WTC11 (cell line): ENCODE results near the gene CAMK2G.
"Not testable (repeated sequence)": the region's sequence is repeated elsewhere in the genome, so short reads cannot be mapped to it uniquely, and the experiment has no call there.

ENCODE experiments used
- ATF1 ChIP-seq: sonication (generic); formaldehyde crosslinking; IDR thresholded peaks from 2 replicates; pipeline ENCODE4 v1.8.1; 2023; ENCODE audit warnings: mild to moderate bottlenecking, moderate library complexity, missing genetic modification reagents
- ATF2 ChIP-seq: sonication (generic); formaldehyde crosslinking; IDR thresholded peaks from 2 replicates; pipeline ENCODE4 v1.8.1; 2022; ENCODE audit warnings: low read depth, missing genetic modification reagents, borderline replicate concordance
- ATF3 ChIP-seq: sonication (generic); formaldehyde crosslinking; conservative IDR thresholded peaks from 2 replicates; pipeline ENCODE4 v1.8.1; 2022; ENCODE audit warnings: mild to moderate bottlenecking, missing genetic modification reagents
- MYBL2 ChIP-seq: sonication (generic); formaldehyde crosslinking; IDR thresholded peaks from 2 replicates; pipeline ENCODE4 v1.8.1; 2023; ENCODE audit warnings: mild to moderate bottlenecking, moderate library complexity, missing genetic modification reagents
- NFYB ChIP-seq: sonication (generic); formaldehyde crosslinking; conservative IDR thresholded peaks from 2 replicates; pipeline ENCODE4 v1.8.0; 2022; ENCODE audit warnings: low read depth, missing genetic modification reagents
- SP1 ChIP-seq: sonication (generic); formaldehyde crosslinking; conservative IDR thresholded peaks from 2 replicates; pipeline ENCODE4 v1.8.1; 2022; ENCODE audit warnings: missing genetic modification reagents
- USF1 ChIP-seq: sonication (generic); formaldehyde crosslinking; IDR thresholded peaks from 2 replicates; pipeline ENCODE4 v1.8.0; 2022; ENCODE audit warnings: mild to moderate bottlenecking, missing genetic modification reagents
- USF2 ChIP-seq: sonication (generic); formaldehyde crosslinking; IDR thresholded peaks from 2 replicates; pipeline ENCODE4 v1.8.1; 2023; ENCODE audit warnings: mild to moderate bottlenecking, missing genetic modification reagents, moderate library complexity
- TF ChIP-seq, protein P1 (sequence below): fragments of 200-600 bp; IDR thresholded peaks from 2 replicates; pipeline ENCODE4 v1.8.0; 2022; ENCODE audit warnings: antibody characterized with exemption
- TF ChIP-seq, protein P2 (sequence below): sonication (generic); formaldehyde crosslinking; IDR thresholded peaks from 2 replicates; pipeline ENCODE4 v1.8.1; 2023; ENCODE audit warnings: mild to moderate bottlenecking, moderate library complexity, missing genetic modification reagents
- TF ChIP-seq, protein P3 (sequence below): sonication (generic); formaldehyde crosslinking; IDR thresholded peaks from 2 replicates; pipeline ENCODE4 v1.8.1; 2023; ENCODE audit warnings: mild to moderate bottlenecking, missing genetic modification reagents
- TF ChIP-seq, protein P4 (sequence below): sonication (generic); formaldehyde crosslinking; IDR thresholded peaks from 2 replicates; pipeline ENCODE4 v1.8.0; 2022; ENCODE audit warnings: mild to moderate bottlenecking, missing genetic modification reagents
- TF ChIP-seq, protein P5 (sequence below): sonication (generic); formaldehyde crosslinking; IDR thresholded peaks from 2 replicates; pipeline ENCODE4 v1.8.1; 2022; ENCODE audit warnings: low read depth, mild to moderate bottlenecking, moderate library complexity, missing genetic modification reagents, borderline replicate concordance

GRCh38 chr10:73890830-73891229, 16.5 kb upstream of the CAMK2G start:
- TF ChIP-seq, protein P1, sequence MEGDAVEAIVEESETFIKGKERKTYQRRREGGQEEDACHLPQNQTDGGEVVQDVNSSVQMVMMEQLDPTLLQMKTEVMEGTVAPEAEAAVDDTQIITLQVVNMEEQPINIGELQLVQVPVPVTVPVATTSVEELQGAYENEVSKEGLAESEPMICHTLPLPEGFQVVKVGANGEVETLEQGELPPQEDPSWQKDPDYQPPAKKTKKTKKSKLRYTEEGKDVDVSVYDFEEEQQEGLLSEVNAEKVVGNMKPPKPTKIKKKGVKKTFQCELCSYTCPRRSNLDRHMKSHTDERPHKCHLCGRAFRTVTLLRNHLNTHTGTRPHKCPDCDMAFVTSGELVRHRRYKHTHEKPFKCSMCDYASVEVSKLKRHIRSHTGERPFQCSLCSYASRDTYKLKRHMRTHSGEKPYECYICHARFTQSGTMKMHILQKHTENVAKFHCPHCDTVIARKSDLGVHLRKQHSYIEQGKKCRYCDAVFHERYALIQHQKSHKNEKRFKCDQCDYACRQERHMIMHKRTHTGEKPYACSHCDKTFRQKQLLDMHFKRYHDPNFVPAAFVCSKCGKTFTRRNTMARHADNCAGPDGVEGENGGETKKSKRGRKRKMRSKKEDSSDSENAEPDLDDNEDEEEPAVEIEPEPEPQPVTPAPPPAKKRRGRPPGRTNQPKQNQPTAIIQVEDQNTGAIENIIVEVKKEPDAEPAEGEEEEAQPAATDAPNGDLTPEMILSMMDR = not testable (repeated sequence)
- TF ChIP-seq SP1 (CRISPR knock-in tag); USF2 (CRISPR knock-in tag); NFYB (CRISPR knock-in tag); MYBL2 (CRISPR knock-in tag); ATF2; USF1 (CRISPR knock-in tag); ATF3 (CRISPR knock-in tag); ATF1 (CRISPR knock-in tag): not testable (repeated sequence)
- TF ChIP-seq, protein P2, sequence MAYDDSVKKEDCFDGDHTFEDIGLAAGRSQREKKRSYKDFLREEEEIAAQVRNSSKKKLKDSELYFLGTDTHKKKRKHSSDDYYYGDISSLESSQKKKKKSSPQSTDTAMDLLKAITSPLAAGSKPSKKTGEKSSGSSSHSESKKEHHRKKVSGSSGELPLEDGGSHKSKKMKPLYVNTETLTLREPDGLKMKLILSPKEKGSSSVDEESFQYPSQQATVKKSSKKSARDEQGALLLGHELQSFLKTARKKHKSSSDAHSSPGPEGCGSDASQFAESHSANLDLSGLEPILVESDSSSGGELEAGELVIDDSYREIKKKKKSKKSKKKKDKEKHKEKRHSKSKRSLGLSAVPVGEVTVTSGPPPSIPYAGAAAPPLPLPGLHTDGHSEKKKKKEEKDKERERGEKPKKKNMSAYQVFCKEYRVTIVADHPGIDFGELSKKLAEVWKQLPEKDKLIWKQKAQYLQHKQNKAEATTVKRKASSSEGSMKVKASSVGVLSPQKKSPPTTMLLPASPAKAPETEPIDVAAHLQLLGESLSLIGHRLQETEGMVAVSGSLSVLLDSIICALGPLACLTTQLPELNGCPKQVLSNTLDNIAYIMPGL = not testable (repeated sequence)
- TF ChIP-seq, protein P3, sequence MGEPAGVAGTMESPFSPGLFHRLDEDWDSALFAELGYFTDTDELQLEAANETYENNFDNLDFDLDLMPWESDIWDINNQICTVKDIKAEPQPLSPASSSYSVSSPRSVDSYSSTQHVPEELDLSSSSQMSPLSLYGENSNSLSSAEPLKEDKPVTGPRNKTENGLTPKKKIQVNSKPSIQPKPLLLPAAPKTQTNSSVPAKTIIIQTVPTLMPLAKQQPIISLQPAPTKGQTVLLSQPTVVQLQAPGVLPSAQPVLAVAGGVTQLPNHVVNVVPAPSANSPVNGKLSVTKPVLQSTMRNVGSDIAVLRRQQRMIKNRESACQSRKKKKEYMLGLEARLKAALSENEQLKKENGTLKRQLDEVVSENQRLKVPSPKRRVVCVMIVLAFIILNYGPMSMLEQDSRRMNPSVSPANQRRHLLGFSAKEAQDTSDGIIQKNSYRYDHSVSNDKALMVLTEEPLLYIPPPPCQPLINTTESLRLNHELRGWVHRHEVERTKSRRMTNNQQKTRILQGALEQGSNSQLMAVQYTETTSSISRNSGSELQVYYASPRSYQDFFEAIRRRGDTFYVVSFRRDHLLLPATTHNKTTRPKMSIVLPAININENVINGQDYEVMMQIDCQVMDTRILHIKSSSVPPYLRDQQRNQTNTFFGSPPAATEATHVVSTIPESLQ (CRISPR knock-in tag) = not testable (repeated sequence)
- TF ChIP-seq, protein P4, sequence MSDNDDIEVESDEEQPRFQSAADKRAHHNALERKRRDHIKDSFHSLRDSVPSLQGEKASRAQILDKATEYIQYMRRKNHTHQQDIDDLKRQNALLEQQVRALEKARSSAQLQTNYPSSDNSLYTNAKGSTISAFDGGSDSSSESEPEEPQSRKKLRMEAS = not testable (repeated sequence)
- TF ChIP-seq, protein P5, sequence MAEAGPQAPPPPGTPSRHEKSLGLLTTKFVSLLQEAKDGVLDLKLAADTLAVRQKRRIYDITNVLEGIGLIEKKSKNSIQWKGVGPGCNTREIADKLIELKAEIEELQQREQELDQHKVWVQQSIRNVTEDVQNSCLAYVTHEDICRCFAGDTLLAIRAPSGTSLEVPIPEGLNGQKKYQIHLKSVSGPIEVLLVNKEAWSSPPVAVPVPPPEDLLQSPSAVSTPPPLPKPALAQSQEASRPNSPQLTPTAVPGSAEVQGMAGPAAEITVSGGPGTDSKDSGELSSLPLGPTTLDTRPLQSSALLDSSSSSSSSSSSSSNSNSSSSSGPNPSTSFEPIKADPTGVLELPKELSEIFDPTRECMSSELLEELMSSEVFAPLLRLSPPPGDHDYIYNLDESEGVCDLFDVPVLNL (CRISPR knock-in tag) = not testable (repeated sequence)
